OCI-LY3 (cell line): ENCODE measurements around the gene TM9SF4.

Source experiments
- H2AFZ ChIP-seq: fragments of 200-600, 300-600 bp; shearing (Covaris generic); 2 replicates; pipeline ENCODE4 v1.6.0; 2014; ENCODE audit warnings: antibody characterized with exemption, low read depth, low read length
- H3K27ac ChIP-seq: fragments of 200-600, 300-600 bp; sonication (generic); 2 replicates; pipeline ENCODE4 v1.5.1; 2014; ENCODE audit warnings: mild to moderate bottlenecking, low read length, moderate library complexity, mixed read lengths
- H3K27me3 ChIP-seq: fragments of 200-600, 300-600 bp; sonication (generic); 2 replicates; pipeline ENCODE4 v1.6.1; 2014; ENCODE audit warnings: low read depth, low read length, mixed read lengths
- H3K36me3 ChIP-seq: fragments of 200-600, 300-600 bp; sonication (generic); replicated peaks from 2 replicates; pipeline ENCODE3; 2014; ENCODE audit warnings: low read depth, low read length, mixed read lengths
- H3K4me1 ChIP-seq: fragments of 300-600, 200-600 bp; sonication (generic); 2 replicates; pipeline ENCODE4 v1.6.1; 2014; ENCODE audit warnings: low read length, mixed read lengths
- H3K4me2 ChIP-seq: fragments of 200-600, 300-600 bp; sonication (generic); 2 replicates; pipeline ENCODE4 v1.6.1; 2014; ENCODE audit warnings: low read length, mixed read lengths
- H3K4me3 ChIP-seq: fragments of 300-600, 200-600 bp; sonication (generic); 2 replicates; pipeline ENCODE4 v1.5.1; 2014; ENCODE audit warnings: antibody characterized with exemption, mild to moderate bottlenecking, low read length, moderate library complexity
- H3K79me2 ChIP-seq: fragments of 300-600, 200-600 bp; shearing (Covaris generic); 2 replicates; pipeline ENCODE4 v1.6.1; 2014; ENCODE audit warnings: mild to moderate bottlenecking, low read length, mixed read lengths
- H3K9ac ChIP-seq: fragments of 300-600, 200-600 bp; shearing (Covaris generic); 2 replicates; pipeline ENCODE4 v1.6.0; 2014; ENCODE audit warnings: mild to moderate bottlenecking, low read length, moderate library complexity
- H3K9me3 ChIP-seq: fragments of 200-600, 300-600 bp; shearing (Covaris generic); 2 replicates; pipeline ENCODE4 v1.6.1; 2014; ENCODE audit warnings: low read length, mixed read lengths; ENCODE audit not compliant: insufficient read depth
- H4K20me1 ChIP-seq: fragments of 200-600, 300-600 bp; sonication (generic); 2 replicates; pipeline ENCODE4 v1.6.1; 2016; ENCODE audit warnings: low read length, mixed read lengths; ENCODE audit not compliant: insufficient read depth
- CTCF ChIP-seq: fragments of 200-600, 300-600 bp; sonication (generic); IDR thresholded peaks from 2 replicates; pipeline ENCODE4 v1.5.1; 2014; ENCODE audit warnings: antibody characterized with exemption, low read length, low read depth
- EZH2phosphoT487 ChIP-seq: fragments of 200-600 bp; shearing (Covaris generic); IDR thresholded peaks from 2 replicates; pipeline ENCODE4 v1.6.1; 2018; ENCODE audit warnings: antibody characterized with exemption, mixed run types, low read depth

TM9SF4 gene

GRCh38 chr20:32181606-32182005 lies 72.1 kb downstream of the TM9SF4 start:
- H3K27me3 ChIP-seq = no peaks in the 10 kb centered on the region
- H3K4me2 ChIP-seq = no peak overlapping the region
- H2AFZ ChIP-seq = no peak overlapping the region
- no peak overlapping the region for H3K27ac ChIP-seq
- H3K4me1 ChIP-seq = no peaks in the 10 kb centered on the region
- no peak overlapping the region for H3K9ac ChIP-seq
- H4K20me1 ChIP-seq = no peaks in the 10 kb centered on the region; the same call in 1 of the 2 replicates
- H3K9me3 ChIP-seq = no peaks in the 10 kb centered on the region
- TF ChIP-seq EZH2phosphoT487 = no peak
- no peak for TF ChIP-seq CTCF
- H3K79me2 ChIP-seq = no peaks in the 10 kb centered on the region
- no peak overlapping the region for H3K4me3 ChIP-seq
- H3K36me3 ChIP-seq = no peaks in the 10 kb centered on the region

- no peak overlapping the region for H3K9ac ChIP-seq
- H3K36me3 ChIP-seq = no peaks in the 10 kb centered on the region
- no peaks in the 10 kb centered on the region for H3K4me1 ChIP-seq
- H3K27me3 ChIP-seq = no peaks in the 10 kb centered on the region
- no peak overlapping the region for H3K4me2 ChIP-seq
- no peaks in the 10 kb centered on the region for H3K79me2 ChIP-seq
- no peaks in the 10 kb centered on the region; the same call in 1 of the 2 replicates for H4K20me1 ChIP-seq
- H2AFZ ChIP-seq = no peak overlapping the region
- H3K27ac ChIP-seq = no peak overlapping the region
- no peak for TF ChIP-seq CTCF
- no peak for TF ChIP-seq EZH2phosphoT487
- no peak overlapping the region for H3K4me3 ChIP-seq
- no peaks in the 10 kb centered on the region for H3K9me3 ChIP-seq
Observed at GRCh38 chr20:32183947-32184635, 74.6 kb downstream of the TM9SF4 start.

GRCh38 chr20:32184961-32185603 lies 75.6 kb downstream of the TM9SF4 start:
- Histone ChIP-seq H3K4me1 (peaks cover 5% of the 10 kb centered on the region; the same call in 1 of the 2 replicates), H3K79me2 (no peaks in the 10 kb centered on the region), H3K9ac (no peak overlapping the region), H4K20me1 (no peaks in the 10 kb centered on the region; the same call in 1 of the 2 replicates), H3K36me3 (no peaks in the 10 kb centered on the region), H3K27ac (no peak overlapping the region), H3K9me3 (no peaks in the 10 kb centered on the region), H3K4me3 (no peak overlapping the region), H2AFZ (no peak overlapping the region), H3K27me3 (no peaks in the 10 kb centered on the region), H3K4me2 (no peak overlapping the region)
- TF ChIP-seq CTCF (no peak), EZH2phosphoT487 (no peak)

- H3K9ac ChIP-seq = no peak overlapping the region
- TF ChIP-seq CTCF = no peak
- TF ChIP-seq EZH2phosphoT487 = no peak
- peaks cover 8% of the 10 kb centered on the region; the same call in 1 of the 2 replicates for H3K4me1 ChIP-seq
- no peak overlapping the region for H3K27ac ChIP-seq
- no peaks in the 10 kb centered on the region for H3K79me2 ChIP-seq
- no peaks in the 10 kb centered on the region for H3K36me3 ChIP-seq
- H3K9me3 ChIP-seq = no peaks in the 10 kb centered on the region
- no peaks in the 10 kb centered on the region; the same call in 1 of the 2 replicates for H4K20me1 ChIP-seq
- no peaks in the 10 kb centered on the region for H3K27me3 ChIP-seq
- H3K4me2 ChIP-seq = no peak overlapping the region
- no peak overlapping the region for H3K4me3 ChIP-seq
- no peak overlapping the region for H2AFZ ChIP-seq
Observed at GRCh38 chr20:32186506-32186905, 77.0 kb downstream of the TM9SF4 start.
